Epithelial cell of esophagus (primary cell): ENCODE results near the gene BTBD19.

Source experiments
- DNase-seq: peaks from one replicate; pipeline ENCODE4 v3.0.0; 2010; ENCODE audit warnings: low read depth
- H3K4me3 ChIP-seq: 2 replicates; pipeline ENCODE4 v1.5.1; 2011; ENCODE audit warnings: mild to moderate bottlenecking, low read length, control low read depth
- TF ChIP-seq, protein P1 (sequence below): IDR thresholded peaks from 2 replicates; pipeline ENCODE4 v1.5.1; 2011; ENCODE audit warnings: low read depth, mild to moderate bottlenecking, low read length, control low read depth, inconsistent platforms; ENCODE audit not compliant: insufficient read depth; ENCODE audit errors: missing control alignments

Gene BTBD19

GRCh38 chr1:44855742-44856141 is 47.4 kb downstream of the BTBD19 start:
- peak; percentile 82 for DNase-seq
- H3K4me3 ChIP-seq, result no peak overlapping the region
- TF ChIP-seq, protein P1, sequence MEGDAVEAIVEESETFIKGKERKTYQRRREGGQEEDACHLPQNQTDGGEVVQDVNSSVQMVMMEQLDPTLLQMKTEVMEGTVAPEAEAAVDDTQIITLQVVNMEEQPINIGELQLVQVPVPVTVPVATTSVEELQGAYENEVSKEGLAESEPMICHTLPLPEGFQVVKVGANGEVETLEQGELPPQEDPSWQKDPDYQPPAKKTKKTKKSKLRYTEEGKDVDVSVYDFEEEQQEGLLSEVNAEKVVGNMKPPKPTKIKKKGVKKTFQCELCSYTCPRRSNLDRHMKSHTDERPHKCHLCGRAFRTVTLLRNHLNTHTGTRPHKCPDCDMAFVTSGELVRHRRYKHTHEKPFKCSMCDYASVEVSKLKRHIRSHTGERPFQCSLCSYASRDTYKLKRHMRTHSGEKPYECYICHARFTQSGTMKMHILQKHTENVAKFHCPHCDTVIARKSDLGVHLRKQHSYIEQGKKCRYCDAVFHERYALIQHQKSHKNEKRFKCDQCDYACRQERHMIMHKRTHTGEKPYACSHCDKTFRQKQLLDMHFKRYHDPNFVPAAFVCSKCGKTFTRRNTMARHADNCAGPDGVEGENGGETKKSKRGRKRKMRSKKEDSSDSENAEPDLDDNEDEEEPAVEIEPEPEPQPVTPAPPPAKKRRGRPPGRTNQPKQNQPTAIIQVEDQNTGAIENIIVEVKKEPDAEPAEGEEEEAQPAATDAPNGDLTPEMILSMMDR, result peak; percentile 56

DNA sequence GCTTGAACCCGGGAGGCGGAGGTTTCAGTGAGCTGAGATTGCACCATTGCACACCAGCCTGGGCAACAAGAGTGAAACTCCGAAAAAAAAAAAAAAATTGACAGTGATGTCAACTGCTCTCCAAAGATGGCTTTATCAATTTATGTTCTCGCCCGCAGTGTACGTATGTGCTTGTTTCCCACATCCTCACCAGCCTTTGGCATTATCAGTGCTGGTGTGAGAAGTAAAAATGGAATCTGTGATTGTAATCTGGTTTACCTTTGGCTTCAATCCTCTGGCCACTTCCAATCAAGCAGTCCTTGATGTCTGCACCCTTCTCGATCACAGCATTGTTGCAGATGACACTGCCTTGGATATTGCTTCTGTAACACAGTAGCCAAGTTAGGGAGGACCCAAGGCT is 49.1 kb downstream of the BTBD19 start:
- no peak for DNase-seq
- H3K4me3 ChIP-seq, result no peak overlapping the region
- TF ChIP-seq, protein P1, result no peak

GRCh38 chr1:44860331-44860730 is 52.0 kb downstream of the BTBD19 start:
- no peak for DNase-seq
- TF ChIP-seq, protein P1, result no peak
- no peak overlapping the region for H3K4me3 ChIP-seq

DNA sequence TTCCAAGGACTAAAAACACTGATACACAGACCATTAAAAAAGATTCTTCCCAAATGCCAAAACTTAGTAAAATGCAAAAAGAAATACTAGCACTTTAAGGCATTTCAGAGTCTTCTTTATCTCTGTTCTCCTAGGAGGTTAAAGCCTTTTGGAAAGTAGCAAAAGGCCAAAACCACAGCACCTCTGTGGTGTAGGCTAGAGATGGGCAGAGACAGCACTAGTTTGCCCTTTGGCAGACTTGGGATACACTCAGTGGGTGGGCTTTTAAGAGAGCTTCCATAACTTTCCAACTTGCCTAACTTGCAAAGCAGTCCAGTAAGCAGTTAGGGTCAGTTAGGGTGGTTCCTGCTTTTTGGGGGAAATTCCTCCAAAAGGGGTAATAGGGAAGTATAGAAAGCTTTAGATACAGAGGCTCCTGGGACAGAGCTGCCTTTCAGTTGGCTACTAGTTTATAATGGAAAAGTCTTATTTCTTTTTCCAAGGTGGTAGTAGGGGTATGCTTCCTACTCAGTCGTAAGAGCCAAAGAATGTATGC is 52.6 kb downstream of the BTBD19 start:
- no peak for DNase-seq
- no peak overlapping the region for H3K4me3 ChIP-seq
- TF ChIP-seq, protein P1, result no peak

GRCh38 chr1:44862829-44863401 is 54.6 kb downstream of the BTBD19 start:
- H3K4me3 ChIP-seq, result no peak overlapping the region
- TF ChIP-seq, protein P1, result no peak
- peak; percentile 51 for DNase-seq
